GM18867 (cell line): ENCODE measurements around the gene SYS1.
A peak's percentile ranks its signal among the peaks of the same experiment; 100 is the strongest.

Experiments used
- ATAC-seq: cut with Tn5 transposase; IDR thresholded peaks from one replicate; pipeline ENCODE4 v1.9.1; 2021; ENCODE audit warnings: mild to moderate bottlenecking, moderate library complexity; ENCODE audit not compliant: unreplicated experiment

SYS1 gene

GRCh38 chr20:45362804-45363610 lies at the start of gene SYS1:
SYS1 (plus strand) TSS chr20:45363156; CDS start chr20:45363532, 376 bp downstream.
- ATAC-seq: peak; percentile 76

GRCh38 chr20:45313943-45314342 lies 49.0 kb upstream of the SYS1 start:
- ATAC-seq: no peak

GRCh38 chr20:45315672-45316071 lies 47.3 kb upstream of the SYS1 start:
- ATAC-seq: no peak

- ATAC-seq: no peak
These were observed 46.5 kb upstream of the SYS1 start for GRCh38 chr20:45316150-45317080.

GRCh38 chr20:45317826-45318225 lies 45.1 kb upstream of the SYS1 start:
- ATAC-seq: no peak

GRCh38 chr20:45318386-45318939 lies 44.5 kb upstream of the SYS1 start:
- ATAC-seq: no peak

- ATAC-seq: no peak
These were observed 44.0 kb upstream of the SYS1 start for GRCh38 chr20:45318948-45319347.

- ATAC-seq: peak; percentile 80
These were observed 41.9 kb upstream of the SYS1 start for GRCh38 chr20:45320948-45321595.

- ATAC-seq: no peak
These were observed 40.0 kb upstream of the SYS1 start for GRCh38 chr20:45322952-45323383.

GRCh38 chr20:45323731-45324130 lies 39.2 kb upstream of the SYS1 start:
- no peak for ATAC-seq

GRCh38 chr20:45325371-45325770 lies 37.6 kb upstream of the SYS1 start:
- no peak for ATAC-seq

GRCh38 chr20:45328451-45328850 lies 34.5 kb upstream of the SYS1 start:
- no peak for ATAC-seq

GRCh38 chr20:45329497-45330319 lies 33.2 kb upstream of the SYS1 start:
- no peak for ATAC-seq

GRCh38 chr20:45330476-45330875 lies 32.5 kb upstream of the SYS1 start:
- no peak for ATAC-seq

GRCh38 chr20:45336530-45337366 lies 26.2 kb upstream of the SYS1 start:
- ATAC-seq: no peak

GRCh38 chr20:45337367-45338120 lies 25.4 kb upstream of the SYS1 start:
- ATAC-seq: no peak

- ATAC-seq: no peak
These were observed 24.6 kb upstream of the SYS1 start for GRCh38 chr20:45338121-45339030.
